AG04449 (cell line): ENCODE data around the gene FHOD3.

Experiments used
- CTCF ChIA-PET: fragments of 350-600 bp; formaldehyde crosslinking; extraction: SDS; loops from one replicate; lab custom pipeline; 2021; ENCODE audit warnings: antibody characterized with exemption; lab: Yijun Ruan, JAX
- POLR2A ChIA-PET: fragments of 400-600, 350-600 bp; formaldehyde crosslinking; extraction: SDS; loops from one replicate; lab custom pipeline; 2020; ENCODE audit warnings: antibody characterized with exemption, inconsistent platforms; lab: Yijun Ruan, JAX
- DNase-seq: peaks from one replicate; pipeline ENCODE4 v3.0.0-alpha.2; 2010; ENCODE audit warnings: low read depth, low spot score
- H3K4me3 ChIP-seq: 2 replicates; pipeline ENCODE4 v1.5.1; 2011; ENCODE audit warnings: low read depth, mild to moderate bottlenecking, control low read depth, low read length
- CTCF ChIP-seq: IDR thresholded peaks from one replicate; pipeline ENCODE4 v1.5.1; 2011; ENCODE audit warnings: mild to moderate bottlenecking, moderate library complexity, low read length, control low read depth, inconsistent platforms; ENCODE audit not compliant: insufficient read depth; ENCODE audit errors: missing control alignments

The FHOD3 gene

GRCh38 chr18:36419188-36419899, 121.8 kb downstream of the FHOD3 start:
- no peak for TF ChIP-seq CTCF
- ChIA-PET CTCF (interaction anchor here (1.0 to 2.9 kb wide), 6 partner anchors 11 to 33 kb away, joined by 4 to 10 read pairs (median 6); no protein-coding TSS in a partner anchor), POLR2A (no interaction called here)
- H3K4me3 ChIP-seq: no peak overlapping the region
- no peak for DNase-seq

- H3K4me3 ChIP-seq: no peak overlapping the region
- ChIA-PET CTCF (interaction anchor here (1.2 to 2.9 kb wide), 9 partner anchors 8 to 153 kb away, joined by 3 to 13 read pairs (median 7); no protein-coding TSS in a partner anchor), POLR2A (no interaction called here)
- no peak for TF ChIP-seq CTCF
- no peak for DNase-seq
These were observed 122.5 kb downstream of the FHOD3 start for GRCh38 chr18:36419900-36420531.

- POLR2A ChIA-PET: no interaction called here
- CTCF ChIA-PET: interaction anchor here (1.2 to 2.9 kb wide), 8 partner anchors 9 to 152 kb away, joined by 3 to 13 read pairs (median 7); no protein-coding TSS in a partner anchor
- no peak for TF ChIP-seq CTCF
- DNase-seq: no peak
- H3K4me3 ChIP-seq: no peak overlapping the region
These were observed 123.3 kb downstream of the FHOD3 start for GRCh38 chr18:36420826-36421225.

- no peak for TF ChIP-seq CTCF
- DNase-seq: no peak
- ChIA-PET CTCF (no interaction called here), POLR2A (no interaction called here)
- no peak overlapping the region for H3K4me3 ChIP-seq
These were observed 127.2 kb downstream of the FHOD3 start for GRCh38 chr18:36424741-36425142.

GRCh38 chr18:36427369-36427768, 129.9 kb downstream of the FHOD3 start:
- no peak overlapping the region for H3K4me3 ChIP-seq
- no peak for TF ChIP-seq CTCF
- DNase-seq: no peak
- CTCF ChIA-PET: interaction anchor here (1.0 kb wide), 1 partner anchor 14 kb away, joined by 3 read pairs; no protein-coding TSS in a partner anchor
- POLR2A ChIA-PET: no interaction called here

- POLR2A ChIA-PET: no interaction called here
- no peak for TF ChIP-seq CTCF
- H3K4me3 ChIP-seq: no peak overlapping the region
- no peak for DNase-seq
- CTCF ChIA-PET: interaction anchor here (1.0 kb wide), 1 partner anchor 14 kb away, joined by 3 read pairs; no protein-coding TSS in a partner anchor
These were observed 130.3 kb downstream of the FHOD3 start for GRCh38 chr18:36427831-36428230.
